Lower lobe of right lung (tissue), 2 donors: ENCODE data around the gene CYFIP1. TPM values are rescaled to one million over a fixed set of nuclear protein-coding genes. Genes with fewer than 3 reads are reported as not detected.

Experiments
- ATAC-seq, 2 donors: fragments of 200-7000 bp; cut with Tn5 transposase; one replicate each; pipeline ENCODE4 v1.9.1; 2020 to 2022; ENCODE audit warnings: mild to moderate bottlenecking in 2 of 2, moderate library complexity in 2 of 2
- DNase-seq: peaks from one replicate; pipeline ENCODE4 v3.0.0-alpha.2; 2020
- H3K27ac ChIP-seq: fragments of 200-600 bp; one replicate; pipeline ENCODE4 v1.8.0; 2022
- H3K27me3 ChIP-seq: fragments of 200-600 bp; one replicate; pipeline ENCODE4 v1.8.0; 2022; ENCODE audit warnings: low read depth
- H3K36me3 ChIP-seq: fragments of 200-600 bp; one replicate; pipeline ENCODE4 v1.8.0; 2022; ENCODE audit warnings: mild to moderate bottlenecking
- H3K4me1 ChIP-seq: fragments of 200-600 bp; one replicate; pipeline ENCODE4 v1.8.0; 2022
- H3K4me3 ChIP-seq: fragments of 200-600 bp; one replicate; pipeline ENCODE4 v1.8.0; 2022; ENCODE audit warnings: mild to moderate bottlenecking
- H3K9me3 ChIP-seq: fragments of 200-600 bp; one replicate; pipeline ENCODE4 v1.8.0; 2022
- intact Hi-C: fragments of 100-400 bp; cut with DNase I; formaldehyde crosslinking; loops from one replicate; pipeline ENCODE4 v1.11.0; 2022
- total RNA-seq: library from RNA; stranded (reverse); fragmentation: NEBNext Ultra II Directional; extraction: Animal tissue kit (Norgen Biotek cat#: 25700); gene quantifications from one replicate; pipeline ENCODE4 v1.2.1, GENCODE V29; 2021
- TF ChIP-seq, protein P1 (sequence below): fragments of 200-600 bp; IDR thresholded peaks from one replicate; pipeline ENCODE4 v1.8.0; 2022; ENCODE audit warnings: antibody characterized with exemption, mild to moderate bottlenecking
- donor health status: DM: no; HTN: yes; CAD: no; lungs with severe emphysema.

CYFIP1 gene
- total RNA-seq, 1 donor from 2014 or later, result 153 TPM

DNA sequence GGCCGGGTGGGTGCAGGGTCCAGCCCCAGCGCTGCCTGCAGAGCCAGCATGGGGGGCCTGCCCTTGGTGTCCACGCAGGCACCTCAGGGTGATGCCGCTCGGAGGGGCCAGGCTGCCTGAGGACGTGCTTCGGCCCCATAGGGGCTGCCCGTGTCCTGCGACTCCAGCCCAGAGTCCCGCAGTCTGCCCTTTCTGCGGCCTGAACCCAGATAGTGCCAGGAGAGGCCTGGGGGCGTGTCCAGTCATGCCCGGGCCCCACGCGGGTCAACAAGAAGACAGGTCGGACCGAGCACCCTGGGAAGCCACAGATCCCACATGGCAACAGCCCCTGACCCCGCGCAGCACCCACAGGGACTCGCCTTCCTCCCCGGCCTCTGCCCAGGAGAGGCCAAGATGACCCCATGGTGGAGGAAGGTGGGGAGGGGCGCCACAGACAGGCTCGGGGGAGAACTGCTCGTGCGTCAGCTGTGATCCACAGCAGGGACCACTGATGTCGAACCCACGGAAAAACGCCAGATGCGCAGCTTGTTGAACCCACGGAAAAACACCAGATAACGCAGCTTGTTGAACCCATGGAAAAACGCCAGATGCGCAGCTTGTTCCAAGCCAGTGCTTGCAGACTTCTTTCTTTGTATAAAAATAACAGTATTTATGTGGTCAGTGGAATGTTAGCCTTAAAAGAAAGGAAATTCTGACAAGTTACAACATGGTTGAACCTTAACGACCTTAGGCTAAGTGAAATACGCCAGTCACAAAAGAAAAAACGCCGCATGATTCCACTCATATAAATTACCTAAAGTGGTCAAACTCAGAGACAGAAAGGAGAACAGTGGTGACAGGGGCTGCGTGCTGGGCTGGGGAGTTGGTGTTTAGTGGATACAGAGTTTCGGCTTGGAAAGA is 28.5 kb downstream of the CYFIP1 start:
- no peaks in the 10 kb centered on the region for H3K9me3 ChIP-seq
- DNase-seq, result no peak
- H3K4me3 ChIP-seq, result no peak overlapping the region
- peaks cover 87% of the 10 kb centered on the region for H3K4me1 ChIP-seq
- no peaks in the 10 kb centered on the region for H3K27me3 ChIP-seq
- H3K36me3 ChIP-seq, result peaks cover 6% of the 10 kb centered on the region
- H3K27ac ChIP-seq, result peak overlapping the region; percentile 31
- TF ChIP-seq, protein P1, sequence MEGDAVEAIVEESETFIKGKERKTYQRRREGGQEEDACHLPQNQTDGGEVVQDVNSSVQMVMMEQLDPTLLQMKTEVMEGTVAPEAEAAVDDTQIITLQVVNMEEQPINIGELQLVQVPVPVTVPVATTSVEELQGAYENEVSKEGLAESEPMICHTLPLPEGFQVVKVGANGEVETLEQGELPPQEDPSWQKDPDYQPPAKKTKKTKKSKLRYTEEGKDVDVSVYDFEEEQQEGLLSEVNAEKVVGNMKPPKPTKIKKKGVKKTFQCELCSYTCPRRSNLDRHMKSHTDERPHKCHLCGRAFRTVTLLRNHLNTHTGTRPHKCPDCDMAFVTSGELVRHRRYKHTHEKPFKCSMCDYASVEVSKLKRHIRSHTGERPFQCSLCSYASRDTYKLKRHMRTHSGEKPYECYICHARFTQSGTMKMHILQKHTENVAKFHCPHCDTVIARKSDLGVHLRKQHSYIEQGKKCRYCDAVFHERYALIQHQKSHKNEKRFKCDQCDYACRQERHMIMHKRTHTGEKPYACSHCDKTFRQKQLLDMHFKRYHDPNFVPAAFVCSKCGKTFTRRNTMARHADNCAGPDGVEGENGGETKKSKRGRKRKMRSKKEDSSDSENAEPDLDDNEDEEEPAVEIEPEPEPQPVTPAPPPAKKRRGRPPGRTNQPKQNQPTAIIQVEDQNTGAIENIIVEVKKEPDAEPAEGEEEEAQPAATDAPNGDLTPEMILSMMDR, result no peak
- ATAC-seq, result no peak
- intact Hi-C loops, result no loop called here

- Histone ChIP-seq H3K27ac (peak overlapping the region; percentile 31), H3K4me3 (no peak overlapping the region), H3K27me3 (no peaks in the 10 kb centered on the region), H3K36me3 (peaks cover 12% of the 10 kb centered on the region), H3K9me3 (no peaks in the 10 kb centered on the region), H3K4me1 (peaks cover 81% of the 10 kb centered on the region)
- DNase-seq (no peak), ATAC-seq (no peak)
- intact Hi-C loops, result no loop called here
- TF ChIP-seq, protein P1, result no peak
Observed at GRCh38 chr15:22951031-22951380, 29.2 kb downstream of the CYFIP1 start.

GRCh38 chr15:22950256-22950990 is 29.7 kb downstream of the CYFIP1 start:
- peaks cover 15% of the 10 kb centered on the region for H3K36me3 ChIP-seq
- intact Hi-C loops, result no loop called here
- no peak for ATAC-seq
- H3K4me3 ChIP-seq, result peak overlapping the region; percentile 11
- no peak for DNase-seq
- H3K27ac ChIP-seq, result peak overlapping the region; percentile 20
- H3K27me3 ChIP-seq, result no peaks in the 10 kb centered on the region
- H3K4me1 ChIP-seq, result peaks cover 75% of the 10 kb centered on the region
- TF ChIP-seq, protein P1, result no peak
- no peaks in the 10 kb centered on the region for H3K9me3 ChIP-seq

GRCh38 chr15:22949074-22949547 is 31.1 kb downstream of the CYFIP1 start:
- no peak for DNase-seq

GRCh38 chr15:22948056-22948455 is 32.1 kb downstream of the CYFIP1 start:
- H3K4me3 ChIP-seq, result no peak overlapping the region
- TF ChIP-seq, protein P1, result no peak
- ATAC-seq (peak in 1 of 2 donors; percentile 28), DNase-seq (no peak)
- no peaks in the 10 kb centered on the region for H3K27me3 ChIP-seq
- peaks cover 38% of the 10 kb centered on the region for H3K36me3 ChIP-seq
- H3K27ac ChIP-seq, result no peak overlapping the region
- peaks cover 54% of the 10 kb centered on the region for H3K4me1 ChIP-seq
- intact Hi-C loops, result no loop called here
- H3K9me3 ChIP-seq, result no peaks in the 10 kb centered on the region

More at GRCh38 chr15:22949074-22949547, 31.1 kb downstream of the CYFIP1 start:
- H3K4me1 ChIP-seq, result peaks cover 62% of the 10 kb centered on the region
- peak overlapping the region; percentile 25 for H3K4me3 ChIP-seq
- peak overlapping the region; percentile 62 for H3K27ac ChIP-seq
- intact Hi-C loops, result no loop called here
- peaks cover 28% of the 10 kb centered on the region for H3K36me3 ChIP-seq
- peak; percentile 71 to 72 for ATAC-seq
- H3K9me3 ChIP-seq, result no peaks in the 10 kb centered on the region
- TF ChIP-seq, protein P1, result no peak
- no peaks in the 10 kb centered on the region for H3K27me3 ChIP-seq
